Stimulated activated CD4-positive, alpha-beta T cell treated with anti-CD3 and anti-CD28 coated beads, Interleukin-2, amount 100 ng/mL, for 24 hours (primary cell): Measurements from ENCODE around the gene TMED5.

Source experiments
- DNase-seq, 2 donors: peaks; one replicate each; pipeline ENCODE4 v3.0.0-alpha.2; 2020

Gene TMED5

GRCh38 chr1:93113127-93113526, 67.1 kb downstream of the TMED5 start:
- DNase-seq = no peak

GRCh38 chr1:93111561-93111960, 68.7 kb downstream of the TMED5 start:
- no peak for DNase-seq

GRCh38 chr1:93111065-93111464, 69.1 kb downstream of the TMED5 start:
- DNase-seq = no peak

GRCh38 chr1:93109578-93109977, 70.6 kb downstream of the TMED5 start:
- DNase-seq = no peak

GRCh38 chr1:93108335-93108734, 71.9 kb downstream of the TMED5 start:
- no peak for DNase-seq

- DNase-seq = no peak
These were observed 72.8 kb downstream of the TMED5 start for GRCh38 chr1:93107395-93107794.

- no peak for DNase-seq
These were observed 74.0 kb downstream of the TMED5 start for GRCh38 chr1:93106226-93106625.

- no peak for DNase-seq
These were observed 78.1 kb downstream of the TMED5 start for GRCh38 chr1:93102142-93102541.
